ENCODE data around the gene RPS6KA5. TPM values are rescaled to one million over a fixed set of nuclear protein-coding genes. Genes with fewer than 3 reads are reported as not detected.

RPS6KA5 gene
- total and polyA plus RNA-seq, 4 donors, result 1.1 to 14.8 (median 5.6) TPM

DNA sequence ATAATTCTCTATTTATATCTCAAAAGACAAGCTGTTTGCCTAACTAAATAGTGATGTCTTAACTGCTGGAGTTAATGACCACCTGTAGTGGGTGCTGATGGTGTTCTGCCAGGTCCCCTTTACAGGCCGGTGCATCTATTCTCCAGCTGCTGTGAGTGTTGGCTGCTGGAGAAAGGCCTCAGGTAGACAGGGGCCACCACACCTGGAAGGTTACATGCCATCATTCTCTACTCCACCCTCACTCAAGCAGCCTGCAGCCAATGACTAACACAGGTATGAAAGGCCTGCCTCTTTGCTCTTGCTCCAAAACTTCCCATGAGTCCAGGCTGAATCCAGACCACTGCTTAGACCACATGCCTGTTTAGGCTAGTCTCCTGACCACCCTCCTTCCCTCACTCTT, 73.9 kb downstream of the RPS6KA5 start:
- Histone ChIP-seq H3K4me1 (ENCODE audit: control insufficient read depth in 5 of 5, insufficient read depth in 5 of 5, low read length in 5 of 5) (peaks cover 0 to 3% (median 0%) of the 10 kb centered on the region in 5 donors), H3K27me3 (ENCODE audit: control insufficient read depth in 3 of 3, insufficient read depth in 3 of 3, low read length in 2 of 3) (no peaks in the 10 kb centered on the region), H3K9ac (ENCODE audit: insufficient read depth in 1 of 2, low read length in 2 of 2) (no peak overlapping the region), H3K4me3 (no peak overlapping the region), H3K27ac (ENCODE audit: low read depth in 1 of 2, low read length in 1 of 2) (no peak overlapping the region), H3K36me3 (ENCODE audit: control insufficient read depth in 4 of 4, insufficient read depth in 4 of 4, low read length in 4 of 4) (no peaks in the 10 kb centered on the region), H3K9me3 (ENCODE audit: control insufficient read depth in 4 of 4, insufficient read depth in 3 of 4, low read length in 3 of 4) (no peaks in the 10 kb centered on the region)
- DNase-seq, result no peak
- WGBS, 2 donors, result 88 to 96% methylated on average over 1 of the region's 1 CpG
- ATAC-seq (ENCODE audit: insufficient read depth, low FRiP score), result no peak
- TF ChIP-seq, protein P1, sequence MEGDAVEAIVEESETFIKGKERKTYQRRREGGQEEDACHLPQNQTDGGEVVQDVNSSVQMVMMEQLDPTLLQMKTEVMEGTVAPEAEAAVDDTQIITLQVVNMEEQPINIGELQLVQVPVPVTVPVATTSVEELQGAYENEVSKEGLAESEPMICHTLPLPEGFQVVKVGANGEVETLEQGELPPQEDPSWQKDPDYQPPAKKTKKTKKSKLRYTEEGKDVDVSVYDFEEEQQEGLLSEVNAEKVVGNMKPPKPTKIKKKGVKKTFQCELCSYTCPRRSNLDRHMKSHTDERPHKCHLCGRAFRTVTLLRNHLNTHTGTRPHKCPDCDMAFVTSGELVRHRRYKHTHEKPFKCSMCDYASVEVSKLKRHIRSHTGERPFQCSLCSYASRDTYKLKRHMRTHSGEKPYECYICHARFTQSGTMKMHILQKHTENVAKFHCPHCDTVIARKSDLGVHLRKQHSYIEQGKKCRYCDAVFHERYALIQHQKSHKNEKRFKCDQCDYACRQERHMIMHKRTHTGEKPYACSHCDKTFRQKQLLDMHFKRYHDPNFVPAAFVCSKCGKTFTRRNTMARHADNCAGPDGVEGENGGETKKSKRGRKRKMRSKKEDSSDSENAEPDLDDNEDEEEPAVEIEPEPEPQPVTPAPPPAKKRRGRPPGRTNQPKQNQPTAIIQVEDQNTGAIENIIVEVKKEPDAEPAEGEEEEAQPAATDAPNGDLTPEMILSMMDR (IDR thresholded peaks at IDR 0.05; ENCODE audit: control extremely low read depth, extremely low read depth), result no peak

DNA sequence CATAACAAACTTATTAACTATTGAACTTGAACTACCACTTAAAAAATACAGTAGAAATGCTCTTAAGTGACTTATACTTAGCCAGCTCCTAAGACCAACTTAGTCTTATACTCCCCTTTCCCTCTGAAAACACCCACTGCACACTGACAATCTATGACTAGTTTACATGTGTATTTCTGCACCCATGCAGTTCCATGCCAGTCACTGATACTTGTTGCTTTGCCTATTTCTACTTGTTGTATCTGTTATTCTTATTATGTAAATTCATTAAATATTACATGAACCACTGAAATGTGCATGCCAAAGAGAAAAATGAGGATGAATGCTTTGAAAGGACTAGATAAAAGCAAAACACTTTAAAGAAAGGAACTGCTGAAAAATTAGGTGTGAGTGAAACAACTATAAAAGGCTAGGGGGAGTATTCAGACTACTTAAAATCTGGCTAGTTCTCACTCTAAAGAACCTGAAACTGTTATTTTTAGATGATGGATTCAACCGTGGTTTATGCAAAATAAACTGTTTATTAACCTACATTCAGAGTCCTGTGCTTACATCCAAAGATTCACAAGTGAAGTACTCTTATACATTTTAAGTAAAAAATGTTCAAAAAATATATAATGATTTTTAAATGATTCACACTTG, 74.7 kb downstream of the RPS6KA5 start:
- H3K27me3 ChIP-seq (ENCODE audit: control insufficient read depth in 3 of 3, insufficient read depth in 3 of 3, low read length in 2 of 3), result no peaks in the 10 kb centered on the region
- H3K4me1 ChIP-seq (ENCODE audit: control insufficient read depth in 5 of 5, insufficient read depth in 5 of 5, low read length in 5 of 5), result peaks cover 0 to 4% (median 0%) of the 10 kb centered on the region in 5 donors
- no peaks in the 10 kb centered on the region for H3K9me3 ChIP-seq (ENCODE audit: control insufficient read depth in 4 of 4, insufficient read depth in 3 of 4, low read length in 3 of 4)
- ATAC-seq (ENCODE audit: insufficient read depth, low FRiP score) (no peak), DNase-seq (no peak)
- TF ChIP-seq, protein P1 (IDR thresholded peaks at IDR 0.05; ENCODE audit: control extremely low read depth, extremely low read depth), result no peak
- H3K4me3 ChIP-seq, result no peak overlapping the region
- no peak overlapping the region for H3K9ac ChIP-seq (ENCODE audit: insufficient read depth in 1 of 2, low read length in 2 of 2)
- no peak overlapping the region for H3K27ac ChIP-seq (ENCODE audit: low read depth in 1 of 2, low read length in 1 of 2)
- no peaks in the 10 kb centered on the region for H3K36me3 ChIP-seq (ENCODE audit: control insufficient read depth in 4 of 4, insufficient read depth in 4 of 4, low read length in 4 of 4)
- WGBS, 2 donors, result 20 to 25% methylated on average over 1 of the region's 1 CpG

DNA sequence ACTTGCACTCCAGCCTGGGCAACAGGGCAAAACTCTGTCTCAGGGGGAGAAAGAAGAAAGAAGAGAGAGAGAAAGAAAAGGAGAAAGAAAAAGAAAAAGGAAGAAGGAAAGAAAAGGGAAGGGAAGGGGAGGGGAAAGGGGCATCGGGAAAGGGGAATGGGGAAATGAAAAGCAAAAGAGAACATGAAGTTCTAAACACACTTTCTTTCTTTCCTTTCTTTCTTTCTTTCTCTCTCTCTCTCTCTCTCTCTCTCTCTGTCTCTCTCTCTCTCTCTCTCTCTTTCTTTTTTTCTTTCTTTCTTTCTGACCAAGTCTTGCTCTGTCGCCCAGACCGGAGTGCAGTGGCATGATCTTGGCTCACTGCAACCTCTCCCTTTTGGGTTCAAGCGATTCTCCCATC, 76.9 kb downstream of the RPS6KA5 start:
- no peaks in the 10 kb centered on the region for H3K36me3 ChIP-seq (ENCODE audit: control insufficient read depth in 4 of 4, insufficient read depth in 4 of 4, low read length in 4 of 4)

More for the DNA sequence above, 76.9 kb downstream of the RPS6KA5 start:
- no peak for DNase-seq
- Histone ChIP-seq H3K27ac (ENCODE audit: low read depth in 1 of 2, low read length in 1 of 2) (no peak overlapping the region), H3K9ac (ENCODE audit: insufficient read depth in 1 of 2, low read length in 2 of 2) (no peak overlapping the region), H3K27me3 (ENCODE audit: control insufficient read depth in 3 of 3, insufficient read depth in 3 of 3, low read length in 2 of 3) (no peaks in the 10 kb centered on the region), H3K9me3 (ENCODE audit: control insufficient read depth in 4 of 4, insufficient read depth in 3 of 4, low read length in 3 of 4) (no peaks in the 10 kb centered on the region), H3K4me3 (no peak overlapping the region), H3K4me1 (ENCODE audit: control insufficient read depth in 5 of 5, insufficient read depth in 5 of 5, low read length in 5 of 5) (peaks cover 0 to 5% (median 0%) of the 10 kb centered on the region in 5 donors)
- no peak for ATAC-seq (ENCODE audit: insufficient read depth, low FRiP score)
- TF ChIP-seq, protein P1 (IDR thresholded peaks at IDR 0.05; ENCODE audit: control extremely low read depth, extremely low read depth), result no peak
- WGBS, 2 donors, result 87 to 90% methylated on average over 4 of the region's 4 CpGs

Measured in lung (tissue), 12 donors.